B cell (primary cell): Measurements from ENCODE around the gene ZBTB8OS. TPM values are rescaled to one million over a fixed set of nuclear protein-coding genes. Genes with fewer than 3 reads are reported as not detected.

ENCODE experiments used
- ATAC-seq: fragments of 200-7000 bp; cut with Tn5 transposase; one replicate; pipeline ENCODE4 v1.10.0; 2021; ENCODE audit warnings: low read depth, mild to moderate bottlenecking, moderate number of reproducible peaks, moderate library complexity
- CTCF ChIA-PET: fragments of 350-600 bp; sonication (Branson Sonifier 250); formaldehyde crosslinking; loops from one replicate; lab custom pipeline; 2021; ENCODE audit warnings: antibody characterized with exemption, inconsistent platforms; lab: Charles Lee
- POLR2A ChIA-PET: fragments of 350-600 bp; sonication (Branson Sonifier 250); formaldehyde crosslinking; loops from one replicate; lab custom pipeline; 2021; ENCODE audit warnings: antibody characterized with exemption; lab: Charles Lee
- DNase-seq: peaks from one replicate; pipeline ENCODE4 v3.0.0; 2013
- H2AFZ ChIP-seq: 2 replicates; pipeline ENCODE4 v1.6.1; 2012; ENCODE audit warnings: mild to moderate bottlenecking, low read depth, low read length; ENCODE audit not compliant: insufficient read depth, poor library complexity, severe bottlenecking
- H3K27ac ChIP-seq, 2 donors: 1 replicate in 1 of 2; 2 replicates in 1 of 2; pipeline ENCODE4 v1.5.1; 2012 to 2013; ENCODE audit warnings: low read length in 2 of 2, mild to moderate bottlenecking in 2 of 2, moderate library complexity in 1 of 2
- H3K27me3 ChIP-seq, 4 experiments: fragments of 200-600 bp in 1 of 4; sonication (generic) in 1 of 4; replicated peaks in 1 of 4; 1 replicate in 2 of 4; 2 replicates in 2 of 4; pipeline versions ENCODE4 v1.6.1 to v1.7.0; 2013 to 2016; ENCODE audit warnings: low read length in 3 of 4, mild to moderate bottlenecking in 2 of 4, mixed read lengths in 1 of 4, moderate library complexity in 1 of 4; ENCODE audit not compliant: insufficient read depth in 4 of 4, control insufficient read depth in 3 of 4; ENCODE audit errors: control extremely low read depth in 1 of 4
- H3K36me3 ChIP-seq, 2 experiments: replicated peaks in 1 of 2; 1 replicate in 1 of 2; 2 replicates in 1 of 2; pipeline versions ENCODE4 v1.6.1 to v1.7.1; 2013; ENCODE audit warnings: low read length in 1 of 2; ENCODE audit not compliant: insufficient read depth in 2 of 2, control insufficient read depth in 1 of 2; ENCODE audit errors: control extremely low read depth in 1 of 2, extremely low read depth in 1 of 2
- H3K4me1 ChIP-seq, 2 donors: fragments of 200-600 bp in 1 of 2; sonication (generic) in 1 of 2; 1 replicate in 1 of 2; 2 replicates in 1 of 2; pipeline versions ENCODE4 v1.5.1 to v1.6.1; 2013 to 2017; ENCODE audit warnings: low read length in 2 of 2; ENCODE audit not compliant: control insufficient read depth in 2 of 2, insufficient read depth in 2 of 2
- H3K4me2 ChIP-seq: replicated peaks from 2 replicates; pipeline ENCODE3; 2012; ENCODE audit warnings: mild to moderate bottlenecking, low read depth, low read length; ENCODE audit not compliant: poor library complexity, severe bottlenecking
- H3K4me3 ChIP-seq, 5 experiments: fragments of 200-600 bp in 1 of 5; sonication (generic) in 1 of 5; 1 replicate in 3 of 5; 2 replicates in 2 of 5; pipeline versions ENCODE4 v1.5.1 to v1.7.0; 2011 to 2016; ENCODE audit warnings: low read length in 4 of 5, mild to moderate bottlenecking in 4 of 5, low read depth in 2 of 5, control low read depth in 1 of 5, moderate library complexity in 1 of 5; ENCODE audit not compliant: insufficient read depth in 1 of 5; ENCODE audit errors: control extremely low read depth in 1 of 5, extremely low read depth in 1 of 5
- H3K79me2 ChIP-seq: fragments of 200-600 bp; sonication (generic); one replicate; pipeline ENCODE4 v1.6.0; 2016; ENCODE audit warnings: low read length; ENCODE audit not compliant: control insufficient read depth, insufficient read depth
- H3K9ac ChIP-seq: fragments of 200-600 bp; sonication (generic); 2 replicates; pipeline ENCODE4 v1.6.1; 2017; ENCODE audit warnings: mild to moderate bottlenecking, low read length, moderate library complexity
- H3K9me3 ChIP-seq, 3 donors: one replicate each; pipeline versions ENCODE4 v1.6.1 to v1.7.1; 2013; ENCODE audit warnings: low read length in 2 of 3; ENCODE audit not compliant: control insufficient read depth in 2 of 3, insufficient read depth in 1 of 3; ENCODE audit errors: control extremely low read depth in 1 of 3
- H4K20me1 ChIP-seq: 2 replicates; pipeline ENCODE4 v1.6.0; 2012; ENCODE audit warnings: mild to moderate bottlenecking, low read length; ENCODE audit not compliant: insufficient read depth, control insufficient read depth, poor library complexity, severe bottlenecking
- H3K27ac Mint-ChIP-seq: one replicate; pipeline ENCODE4 v1.8.0; 2021; ENCODE audit warnings: mixed read lengths
- H3K27me3 Mint-ChIP-seq: one replicate; pipeline ENCODE4 v1.8.0; 2021; ENCODE audit warnings: mixed read lengths
- H3K4me1 Mint-ChIP-seq: one replicate; pipeline ENCODE4 v1.8.0; 2021; ENCODE audit warnings: mixed read lengths
- H3K4me3 Mint-ChIP-seq: one replicate; pipeline ENCODE4 v1.8.0; 2021; ENCODE audit warnings: mixed read lengths
- H3K9me3 Mint-ChIP-seq: one replicate; pipeline ENCODE4 v1.8.0; 2022; ENCODE audit warnings: mixed read lengths; ENCODE audit not compliant: insufficient read depth
- CTCF ChIP-seq: fragments of 200-600 bp; IDR thresholded peaks from one replicate; pipeline ENCODE4 v1.8.0; 2022; ENCODE audit warnings: antibody characterized with exemption, mild to moderate bottlenecking
- EZH2 ChIP-seq: IDR thresholded peaks from 2 replicates; pipeline ENCODE4 v1.6.1; 2012; ENCODE audit warnings: borderline replicate concordance, low read depth, mild to moderate bottlenecking, moderate library complexity, low read length; ENCODE audit not compliant: insufficient read depth, poor library complexity, severe bottlenecking
- WGBS: methylation state at CpG from one replicate; pipeline ENCODE4 v1.1.5; 2013; ENCODE audit warnings: missing lambda C conversion rate; ENCODE audit not compliant: insufficient coverage; 5-methylcytosine and 5-hydroxymethylcytosine counted together
- intact Hi-C: fragments of 100-400 bp; cut with micrococcal nuclease; formaldehyde crosslinking; loops from one replicate; pipeline ENCODE4 v1.10.0; 2022
- polyA plus RNA-seq: library from polyadenylated mRNA; depleted of rRNA; stranded (reverse); fragments of >200 nt; gene quantifications from 2 replicates; pipeline ENCODE4 v1.2.3, GENCODE V29; 2012
- total RNA-seq, 2 donors: library from RNA; stranded (reverse); fragments of 120-200 nt in 1 of 2; gene quantifications; 1 replicate in 1 of 2; 2 replicates in 1 of 2; pipeline versions ENCODE4 v1.2.3 to v1.2.4, GENCODE V29; 2013 to 2022

ZBTB8OS gene
- total and polyA plus RNA-seq, 2 donors (not counting 1 experiment from before 2014, with no cell fraction given), result 35.1 to 50.9 TPM

DNA sequence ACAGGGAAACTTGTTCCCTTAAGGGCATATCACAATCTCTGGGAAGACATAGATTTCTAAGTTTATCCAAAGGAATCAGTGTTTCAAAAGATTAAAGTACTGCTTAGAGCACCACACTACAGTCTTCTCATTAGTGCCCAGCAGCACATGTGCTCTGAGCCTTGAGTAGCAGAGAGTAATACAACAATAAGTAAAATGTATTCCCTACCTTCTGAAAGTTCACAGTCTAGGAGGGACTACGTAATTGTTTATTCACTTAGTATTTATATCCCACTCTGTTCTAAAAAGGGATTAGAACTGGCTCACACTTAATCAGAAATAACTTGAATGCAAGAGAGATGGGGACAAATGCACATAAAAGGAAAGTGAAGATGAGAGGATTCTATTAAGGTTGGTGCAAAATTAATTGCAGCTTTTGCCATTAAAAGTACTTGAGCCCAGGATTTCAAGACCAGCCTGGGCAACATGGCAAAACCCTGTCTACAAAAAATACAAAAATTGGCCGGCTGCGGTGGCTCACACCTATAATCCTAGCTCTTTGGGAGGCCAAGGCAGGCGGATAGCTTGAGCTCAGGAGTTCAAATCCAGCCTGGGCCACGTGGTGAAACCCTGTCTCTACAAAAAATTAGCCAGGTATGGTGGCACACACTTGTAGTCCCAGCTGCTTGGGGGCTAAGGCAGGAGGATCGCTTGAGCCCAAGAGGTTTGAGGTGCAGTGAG lies 43.3 kb upstream of the ZBTB8OS start:
- no peaks in the 10 kb centered on the region for H3K9me3 Mint-ChIP-seq
- no peak for DNase-seq
- no peaks in the 10 kb centered on the region for H3K27me3 Mint-ChIP-seq
- no peak overlapping the region for H3K4me3 ChIP-seq
- CTCF ChIA-PET, result interaction anchor here (1.0 to 1.6 kb wide), 2 partner anchors 18 to 79 kb away, joined by 3 read pairs; no protein-coding TSS in a partner anchor
- H3K9ac ChIP-seq, result no peak overlapping the region
- no peaks in the 10 kb centered on the region for H3K36me3 ChIP-seq
- POLR2A ChIA-PET, result interaction anchor here (0.6 to 1.4 kb wide), 3 partner anchors 43 to 68 kb away, joined by 3 to 4 read pairs (median 3); partner anchors contain the start of gene RBBP4
- H3K4me1 ChIP-seq, result peaks cover 0 to 3% of the 10 kb centered on the region in 2 donors
- H3K27me3 ChIP-seq, result no peaks in the 10 kb centered on the region
- no peak for ATAC-seq
- H3K79me2 ChIP-seq, result no peaks in the 10 kb centered on the region
- no peak overlapping the region for H2AFZ ChIP-seq
- H3K4me2 ChIP-seq, result no peak overlapping the region
- no peaks in the 10 kb centered on the region for H4K20me1 ChIP-seq
- H3K27ac ChIP-seq, result no peak overlapping the region
- no peak overlapping the region for H3K27ac Mint-ChIP-seq
- 96% methylated on average over 4 of the region's 6 CpGs for WGBS
- H3K9me3 ChIP-seq, result no peaks in the 10 kb centered on the region
- intact Hi-C loops, result no loop called here
- H3K4me3 Mint-ChIP-seq, result no peak overlapping the region
- TF ChIP-seq EZH2, result no peak
- TF ChIP-seq CTCF, result no peak
- H3K4me1 Mint-ChIP-seq, result peaks cover 3% of the 10 kb centered on the region

- H3K9ac ChIP-seq, result no peak overlapping the region
- no peaks in the 10 kb centered on the region for H3K4me1 Mint-ChIP-seq
- H3K27me3 Mint-ChIP-seq, result no peaks in the 10 kb centered on the region
- no peaks in the 10 kb centered on the region for H3K9me3 ChIP-seq
- no peak for DNase-seq
- TF ChIP-seq EZH2, result no peak
- TF ChIP-seq CTCF, result no peak
- intact Hi-C loops, result no loop called here
- H2AFZ ChIP-seq, result no peak overlapping the region
- H3K4me3 Mint-ChIP-seq, result no peak overlapping the region
- H4K20me1 ChIP-seq, result no peaks in the 10 kb centered on the region
- 95% methylated on average over 2 of the region's 2 CpGs for WGBS
- H3K36me3 ChIP-seq, result peaks cover 5 to 42% of the 10 kb centered on the region in 2 experiments
- CTCF ChIA-PET, result no interaction called here
- H3K27me3 ChIP-seq, result no peaks in the 10 kb centered on the region
- no peaks in the 10 kb centered on the region for H3K79me2 ChIP-seq
- POLR2A ChIA-PET, result no interaction called here
- H3K27ac ChIP-seq, result no peak overlapping the region
- H3K4me2 ChIP-seq, result no peak overlapping the region
- H3K9me3 Mint-ChIP-seq, result no peaks in the 10 kb centered on the region
- H3K4me3 ChIP-seq, result no peak overlapping the region
- no peaks in the 10 kb centered on the region for H3K4me1 ChIP-seq
- no peak overlapping the region for H3K27ac Mint-ChIP-seq
- ATAC-seq, result no peak
Observed at GRCh38 chr1:32686387-32686786, 36.0 kb upstream of the ZBTB8OS start.
